OCI-LY7 (cell line): Measurements from ENCODE around the gene APOD. TPM values are rescaled to one million over a fixed set of nuclear protein-coding genes. Genes with fewer than 3 reads are reported as not detected.
"Not testable (repeated sequence)": the region's sequence is repeated elsewhere in the genome, so short reads cannot be mapped to it uniquely, and the experiment has no call there.

ENCODE experiments used
- BruUV-seq: library from RNA; stranded (reverse); fragments of 400-500 nt; replicated peaks from 2 replicates; lab custom pipeline; 2021; lab: Mats Ljungman, UMichigan
- CTCF ChIA-PET: fragments of 300-600 bp; sonication (Branson Sonifier 250); formaldehyde crosslinking; loops from one replicate; lab custom pipeline; 2022; ENCODE audit warnings: antibody characterized with exemption; ENCODE audit not compliant: unreplicated experiment; lab: Charles Lee
- POLR2A ChIA-PET: fragments of 300-600 bp; sonication (Branson Sonifier 250); formaldehyde crosslinking; loops from one replicate; lab custom pipeline; 2022; ENCODE audit warnings: antibody characterized with exemption; lab: Charles Lee
- DNase-seq: peaks from one replicate; pipeline ENCODE4 v3.0.0-alpha.2; 2015; ENCODE audit warnings: low spot score
- H2AFZ ChIP-seq: fragments of 200-600 bp; sonication (generic), shearing (Covaris generic); 2 replicates; pipeline ENCODE4 v1.6.1; 2014; ENCODE audit warnings: mild to moderate bottlenecking, antibody characterized with exemption, low read length, moderate library complexity
- H3K27ac ChIP-seq: fragments of 200-600 bp; sonication (generic); 2 replicates; pipeline ENCODE4 v1.5.1; 2014; ENCODE audit warnings: mixed run types, low read depth, mild to moderate bottlenecking, moderate library complexity, low read length, inconsistent platforms; ENCODE audit not compliant: poor library complexity, severe bottlenecking
- H3K36me3 ChIP-seq: fragments of 200-600 bp; sonication (generic); 2 replicates; pipeline ENCODE4 v1.6.1; 2014; ENCODE audit warnings: mild to moderate bottlenecking, antibody characterized with exemption, low read length, moderate library complexity, mixed read lengths; ENCODE audit not compliant: insufficient read depth
- H3K4me1 ChIP-seq: fragments of 200-600 bp; sonication (generic); 2 replicates; pipeline ENCODE4 v1.5.1; 2014; ENCODE audit warnings: mild to moderate bottlenecking, low read length; ENCODE audit not compliant: insufficient read depth, poor library complexity, severe bottlenecking
- H3K4me2 ChIP-seq: fragments of 200-600 bp; sonication (generic); 2 replicates; pipeline ENCODE4 v1.6.1; 2014; ENCODE audit warnings: mild to moderate bottlenecking, low read length
- H3K4me3 ChIP-seq: fragments of 200-600 bp; sonication (generic); 2 replicates; pipeline ENCODE4 v1.5.1; 2014; ENCODE audit warnings: mild to moderate bottlenecking, low read depth, low read length; ENCODE audit not compliant: poor library complexity, severe bottlenecking
- H3K79me2 ChIP-seq: fragments of 200-600 bp; sonication (generic); 2 replicates; pipeline ENCODE4 v1.6.1; 2016; ENCODE audit warnings: low read depth, mild to moderate bottlenecking, low read length, moderate library complexity, mixed read lengths; ENCODE audit not compliant: insufficient read depth
- H3K9me2 ChIP-seq: fragments of 200-600 bp; sonication (generic); 2 replicates; pipeline ENCODE4 v1.6.1; 2016; ENCODE audit warnings: mild to moderate bottlenecking, low read length, mixed read lengths; ENCODE audit not compliant: insufficient read depth
- H3K9me3 ChIP-seq: fragments of 200-600 bp; sonication (generic); 2 replicates; pipeline ENCODE4 v1.6.1; 2014; ENCODE audit warnings: mild to moderate bottlenecking, mixed run types, low read length, mixed read lengths
- H4K20me1 ChIP-seq: fragments of 200-600 bp; sonication (generic); 2 replicates; pipeline ENCODE4 v1.6.1; 2014; ENCODE audit warnings: mild to moderate bottlenecking, antibody characterized with exemption, low read length, moderate library complexity, mixed read lengths; ENCODE audit not compliant: insufficient read depth
- EZH2phosphoT487 ChIP-seq: fragments of 200-600 bp; sonication (generic); IDR thresholded peaks from 2 replicates; pipeline ENCODE4 v1.6.1; 2018; ENCODE audit warnings: low read depth, borderline replicate concordance, mild to moderate bottlenecking, mixed run types, antibody characterized with exemption, low read length, moderate library complexity, mixed read lengths
- intact Hi-C: fragments of 100-400 bp; cut with micrococcal nuclease; formaldehyde crosslinking; loops from one replicate; pipeline ENCODE4 v1.10.0; 2022; ENCODE audit not compliant: unreplicated experiment
- total RNA-seq, 2 experiments: library from RNA; depleted of rRNA in 1 of 2; stranded (reverse); fragments of >200 nt in 1 of 2; shearing (Covaris generic) in 1 of 2; gene quantifications; 2 replicates each; pipeline ENCODE4 v1.2.3, GENCODE V29; 2014 to 2022
- TF ChIP-seq, protein P1 (sequence below): fragments of 200-600 bp; sonication (generic); conservative IDR thresholded peaks from 2 replicates; pipeline ENCODE4 v1.5.1; 2014; ENCODE audit warnings: mild to moderate bottlenecking, antibody characterized with exemption, low read length, moderate library complexity, mixed read lengths

The APOD gene
- total RNA-seq, 2 experiments from 2014 or later = not detected

DNA sequence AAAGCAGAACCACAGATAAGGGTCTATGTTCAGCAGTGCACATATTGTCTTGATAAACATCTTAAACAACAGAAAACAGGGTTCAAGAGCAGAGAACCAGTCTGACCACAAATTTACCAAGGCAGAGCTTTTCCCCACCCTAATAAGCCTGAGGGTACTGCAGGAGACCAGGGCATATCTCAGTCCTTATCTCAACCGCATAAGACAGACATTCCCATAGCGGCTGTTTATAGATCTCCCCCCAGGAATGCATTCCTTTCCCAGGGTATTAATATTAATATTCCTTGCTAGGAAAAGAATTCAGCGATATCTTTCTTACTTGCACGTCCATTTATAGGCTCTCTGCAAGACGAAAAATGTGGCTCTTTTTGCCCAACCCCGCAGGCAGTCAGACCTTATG lies 6.1 kb upstream of the APOD start:
- intact Hi-C loops = not testable (repeated sequence)

DNA sequence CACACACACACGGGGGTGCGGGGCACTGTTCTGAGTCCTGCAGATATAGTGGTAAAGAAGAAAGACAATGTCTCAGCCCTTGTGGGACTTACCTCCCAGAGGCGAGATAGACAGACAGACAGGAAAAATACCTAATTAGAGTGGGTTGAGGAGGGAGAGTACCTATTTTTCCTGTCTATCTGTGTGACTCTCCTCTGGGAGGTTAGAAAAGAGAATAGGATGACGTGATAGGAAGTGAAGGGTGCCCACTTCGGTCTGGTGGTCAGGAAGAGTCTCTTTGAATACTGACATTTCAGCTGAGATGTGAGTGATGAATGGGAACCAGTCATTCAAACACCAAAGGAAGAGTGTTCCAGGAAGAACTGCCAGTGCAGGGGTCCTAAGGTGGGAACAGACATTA lies 4.1 kb upstream of the APOD start:
- no peaks in the 10 kb centered on the region for H3K9me2 ChIP-seq
- intact Hi-C loops = no loop called here
- no peak overlapping the region for H3K4me2 ChIP-seq
- DNase-seq = no peak
- no peak overlapping the region for H2AFZ ChIP-seq
- no peaks in the 10 kb centered on the region for H3K36me3 ChIP-seq
- no peak overlapping the region for H3K27ac ChIP-seq
- H3K79me2 ChIP-seq = no peaks in the 10 kb centered on the region
- peaks cover 3% of the 10 kb centered on the region for H3K4me1 ChIP-seq
- peaks cover 5% of the 10 kb centered on the region; the same call in 1 of the 2 replicates for H3K9me3 ChIP-seq
- BruUV-seq = no TSS peak
- TF ChIP-seq, protein P1, sequence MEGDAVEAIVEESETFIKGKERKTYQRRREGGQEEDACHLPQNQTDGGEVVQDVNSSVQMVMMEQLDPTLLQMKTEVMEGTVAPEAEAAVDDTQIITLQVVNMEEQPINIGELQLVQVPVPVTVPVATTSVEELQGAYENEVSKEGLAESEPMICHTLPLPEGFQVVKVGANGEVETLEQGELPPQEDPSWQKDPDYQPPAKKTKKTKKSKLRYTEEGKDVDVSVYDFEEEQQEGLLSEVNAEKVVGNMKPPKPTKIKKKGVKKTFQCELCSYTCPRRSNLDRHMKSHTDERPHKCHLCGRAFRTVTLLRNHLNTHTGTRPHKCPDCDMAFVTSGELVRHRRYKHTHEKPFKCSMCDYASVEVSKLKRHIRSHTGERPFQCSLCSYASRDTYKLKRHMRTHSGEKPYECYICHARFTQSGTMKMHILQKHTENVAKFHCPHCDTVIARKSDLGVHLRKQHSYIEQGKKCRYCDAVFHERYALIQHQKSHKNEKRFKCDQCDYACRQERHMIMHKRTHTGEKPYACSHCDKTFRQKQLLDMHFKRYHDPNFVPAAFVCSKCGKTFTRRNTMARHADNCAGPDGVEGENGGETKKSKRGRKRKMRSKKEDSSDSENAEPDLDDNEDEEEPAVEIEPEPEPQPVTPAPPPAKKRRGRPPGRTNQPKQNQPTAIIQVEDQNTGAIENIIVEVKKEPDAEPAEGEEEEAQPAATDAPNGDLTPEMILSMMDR = no peak
- no peak for TF ChIP-seq EZH2phosphoT487
- H4K20me1 ChIP-seq = no peaks in the 10 kb centered on the region
- CTCF ChIA-PET = no interaction called here
- H3K4me3 ChIP-seq = no peak overlapping the region
- POLR2A ChIA-PET = no interaction called here

More for the DNA sequence above, 6.1 kb upstream of the APOD start:
- H3K36me3 ChIP-seq, H3K4me3 ChIP-seq, BruUV-seq, POLR2A ChIA-PET, H4K20me1 ChIP-seq, H3K4me1 ChIP-seq, H3K27ac ChIP-seq, H3K9me3 ChIP-seq, H3K79me2 ChIP-seq, H3K9me2 ChIP-seq, H2AFZ ChIP-seq, CTCF ChIA-PET, DNase-seq, H3K4me2 ChIP-seq: not testable (repeated sequence)

DNA sequence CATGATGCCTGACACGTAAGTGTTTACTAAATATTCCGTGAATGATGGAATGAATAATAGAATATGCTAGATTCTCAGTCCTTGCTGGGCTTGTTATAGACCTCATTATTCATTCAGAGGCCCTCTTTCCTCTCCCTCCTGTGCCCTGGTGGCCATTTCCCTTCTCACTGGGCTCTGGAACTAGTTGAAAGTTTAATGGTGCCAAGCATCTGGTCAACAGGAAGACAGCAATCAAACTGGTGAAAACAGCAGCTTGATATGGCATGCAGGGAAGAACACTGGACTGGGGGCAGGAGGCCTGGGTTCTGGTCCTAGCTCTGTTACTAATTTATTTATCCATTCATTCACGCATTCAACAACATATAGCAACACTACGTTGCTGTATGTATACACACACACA lies 3.7 kb upstream of the APOD start:
- ChIA-PET CTCF (no interaction called here), POLR2A (no interaction called here)
- Histone ChIP-seq H3K4me2 (no peak overlapping the region), H3K4me3 (no peak overlapping the region), H3K79me2 (no peaks in the 10 kb centered on the region), H3K4me1 (peaks cover 3% of the 10 kb centered on the region), H3K36me3 (no peaks in the 10 kb centered on the region), H3K9me3 (peaks cover 5% of the 10 kb centered on the region; the same call in 1 of the 2 replicates), H2AFZ (no peak overlapping the region), H3K27ac (no peak overlapping the region), H3K9me2 (no peaks in the 10 kb centered on the region), H4K20me1 (no peaks in the 10 kb centered on the region)
- intact Hi-C loops = no loop called here
- TF ChIP-seq, protein P1 = no peak
- no peak for TF ChIP-seq EZH2phosphoT487
- BruUV-seq = no TSS peak
- no peak for DNase-seq
